Measurements from ENCODE around the gene HTR3E.
"Not testable (repeated sequence)": the region's sequence is repeated elsewhere in the genome, so short reads cannot be mapped to it uniquely, and the experiment has no call there.

HTR3E gene

DNA sequence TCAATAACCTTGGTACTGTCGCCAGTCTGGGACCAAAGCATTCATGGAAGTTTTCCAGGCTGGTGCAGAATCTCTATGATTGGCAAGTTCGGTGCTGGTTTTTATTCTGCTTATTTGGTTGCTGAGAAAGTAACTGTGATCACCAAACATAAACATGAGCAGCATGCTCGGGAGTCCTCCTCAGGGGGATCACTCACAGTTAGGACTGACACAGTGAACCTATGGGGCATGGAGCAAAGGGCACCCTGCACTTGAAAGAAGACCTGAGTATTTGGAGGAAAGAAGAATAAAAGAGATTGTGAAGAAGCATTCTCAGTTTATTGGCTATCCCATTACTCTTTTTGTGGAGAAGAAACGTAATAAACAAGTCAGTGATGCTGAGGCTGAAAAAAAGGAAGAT, 19.2 kb downstream of the HTR3E start:
- Histone ChIP-seq H3K36me3 (ENCODE audit: control insufficient read depth, low read length) (no peaks in the 10 kb centered on the region), H4K20me1 (ENCODE audit: control insufficient read depth, insufficient read depth, low read depth, low read length) (no peaks in the 10 kb centered on the region), H3K9me3 (ENCODE audit: control insufficient read depth, insufficient read depth, low read length) (no peaks in the 10 kb centered on the region), H3K4me3 (ENCODE audit: low read length) (no peak overlapping the region), H3K79me2 (ENCODE audit: control insufficient read depth, low read length) (no peaks in the 10 kb centered on the region), H3K27ac (ENCODE audit: low read depth, low read length) (no peak overlapping the region), H3K9me2 (replicated peaks; ENCODE audit: control insufficient read depth, low read length) (no peaks in the 10 kb centered on the region), H3F3A (ENCODE audit: control insufficient read depth, insufficient read depth) (no peaks in the 10 kb centered on the region), H3K4me1 (ENCODE audit: control insufficient read depth, low read length) (no peaks in the 10 kb centered on the region), H3K4me2 (ENCODE audit: low read length) (no peak overlapping the region), H3K27me3 (ENCODE audit: control insufficient read depth, low read length) (peaks cover 23% of the 10 kb centered on the region)
- no peak for TF ChIP-seq CTCF (IDR thresholded peaks at IDR 0.05; ENCODE audit: low read depth, low read length, poor library complexity, severe bottlenecking)
- no peak for TF ChIP-seq EZH2phosphoT487 (IDR thresholded peaks at IDR 0.05; ENCODE audit: borderline replicate concordance, low read length)

DNA sequence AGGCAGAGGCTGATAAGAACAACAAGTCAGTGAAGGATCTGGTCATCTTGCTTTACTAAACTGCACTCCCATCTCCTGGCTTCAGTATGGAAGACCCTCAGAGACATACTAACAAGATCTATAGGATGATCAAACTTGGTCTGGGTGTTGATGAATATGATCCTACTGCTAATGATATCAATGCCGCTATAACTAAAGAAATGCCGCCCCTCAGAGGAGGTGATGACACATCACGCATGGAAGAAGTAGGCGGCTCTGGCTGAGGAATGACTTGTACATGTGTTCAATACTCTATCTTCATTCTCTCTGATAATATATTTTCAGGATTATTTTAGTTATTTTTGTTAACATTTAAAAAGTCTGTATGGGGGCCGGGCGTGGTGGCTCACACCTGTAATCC, 20.8 kb downstream of the HTR3E start:
- H3K9me2 ChIP-seq (replicated peaks; ENCODE audit: control insufficient read depth, low read length) = no peaks in the 10 kb centered on the region
- no peaks in the 10 kb centered on the region for H4K20me1 ChIP-seq (ENCODE audit: control insufficient read depth, insufficient read depth, low read depth, low read length)
- no peaks in the 10 kb centered on the region for H3F3A ChIP-seq (ENCODE audit: control insufficient read depth, insufficient read depth)
- H3K27ac ChIP-seq (ENCODE audit: low read depth, low read length) = no peak overlapping the region
- TF ChIP-seq EZH2phosphoT487 (IDR thresholded peaks at IDR 0.05; ENCODE audit: borderline replicate concordance, low read length) (no peak), CTCF (IDR thresholded peaks at IDR 0.05; ENCODE audit: low read depth, low read length, poor library complexity, severe bottlenecking) (no peak)
- no peaks in the 10 kb centered on the region for H3K79me2 ChIP-seq (ENCODE audit: control insufficient read depth, low read length)
- no peaks in the 10 kb centered on the region for H3K36me3 ChIP-seq (ENCODE audit: control insufficient read depth, low read length)
- no peak overlapping the region for H3K4me2 ChIP-seq (ENCODE audit: low read length)
- H3K27me3 ChIP-seq (ENCODE audit: control insufficient read depth, low read length) = peaks cover 23% of the 10 kb centered on the region
- no peak overlapping the region for H3K4me3 ChIP-seq (ENCODE audit: low read length)
- no peaks in the 10 kb centered on the region for H3K9me3 ChIP-seq (ENCODE audit: control insufficient read depth, insufficient read depth, low read length)
- H3K4me1 ChIP-seq (ENCODE audit: control insufficient read depth, low read length) = no peaks in the 10 kb centered on the region

DNA sequence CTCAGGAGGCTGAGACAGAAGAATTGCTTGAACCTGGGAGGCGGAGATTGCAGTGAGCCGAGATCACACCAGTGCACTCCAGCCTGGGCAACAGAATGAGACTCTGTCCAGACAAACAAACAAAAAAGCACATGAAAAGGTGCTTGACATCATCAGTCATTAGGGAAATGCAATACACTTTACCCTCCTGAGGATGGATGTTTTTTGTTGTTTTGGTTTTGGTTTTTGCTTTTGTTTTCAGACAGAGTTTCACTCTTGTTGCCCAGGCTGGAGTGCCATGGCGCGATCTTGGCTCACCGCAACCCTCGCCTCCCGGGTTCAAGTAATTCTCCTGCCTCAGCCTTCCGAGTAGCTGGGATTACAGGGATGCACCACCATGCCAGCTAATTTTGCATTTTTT, 24.2 kb downstream of the HTR3E start:
- not testable (repeated sequence) for H3F3A ChIP-seq (ENCODE audit: control insufficient read depth, insufficient read depth); H3K9me2 ChIP-seq (replicated peaks; ENCODE audit: control insufficient read depth, low read length); H3K4me2 ChIP-seq (ENCODE audit: low read length); H3K36me3 ChIP-seq (ENCODE audit: control insufficient read depth, low read length); H3K27me3 ChIP-seq (ENCODE audit: control insufficient read depth, low read length); H4K20me1 ChIP-seq (ENCODE audit: control insufficient read depth, insufficient read depth, low read depth, low read length); H3K27ac ChIP-seq (ENCODE audit: low read depth, low read length); H3K79me2 ChIP-seq (ENCODE audit: control insufficient read depth, low read length); H3K4me1 ChIP-seq (ENCODE audit: control insufficient read depth, low read length); H3K4me3 ChIP-seq (ENCODE audit: low read length); H3K9me3 ChIP-seq (ENCODE audit: control insufficient read depth, insufficient read depth, low read length)

DNA sequence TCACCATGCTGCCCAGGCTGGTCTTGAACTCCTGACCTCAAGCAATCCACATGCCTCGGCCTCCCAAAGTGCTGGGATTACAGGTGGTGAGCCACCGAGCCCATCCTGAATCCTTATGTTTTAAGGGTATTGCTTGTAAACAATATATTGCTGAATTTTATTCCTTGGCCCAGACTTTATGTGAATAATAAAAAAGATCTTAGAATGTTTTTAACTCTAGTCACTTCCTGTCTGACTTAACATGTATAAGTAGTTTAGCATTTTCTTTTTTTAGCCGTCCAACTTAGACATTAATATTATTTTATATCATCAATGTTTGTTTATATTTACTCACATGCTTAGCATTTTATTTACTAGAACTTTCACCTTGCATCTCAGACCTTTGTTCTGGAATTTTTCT, 29.1 kb downstream of the HTR3E start:
- Histone ChIP-seq H3K4me2 (ENCODE audit: low read length) (no peak overlapping the region), H3F3A (ENCODE audit: control insufficient read depth, insufficient read depth) (no peaks in the 10 kb centered on the region), H3K4me3 (ENCODE audit: low read length) (no peak overlapping the region), H3K27ac (ENCODE audit: low read depth, low read length) (no peak overlapping the region), H3K79me2 (ENCODE audit: control insufficient read depth, low read length) (no peaks in the 10 kb centered on the region), H3K9me3 (ENCODE audit: control insufficient read depth, insufficient read depth, low read length) (no peaks in the 10 kb centered on the region), H3K27me3 (ENCODE audit: control insufficient read depth, low read length) (no peaks in the 10 kb centered on the region), H3K36me3 (ENCODE audit: control insufficient read depth, low read length) (no peaks in the 10 kb centered on the region), H4K20me1 (ENCODE audit: control insufficient read depth, insufficient read depth, low read depth, low read length) (no peaks in the 10 kb centered on the region), H3K9me2 (replicated peaks; ENCODE audit: control insufficient read depth, low read length) (no peaks in the 10 kb centered on the region), H3K4me1 (ENCODE audit: control insufficient read depth, low read length) (no peaks in the 10 kb centered on the region)
- TF ChIP-seq EZH2phosphoT487 (IDR thresholded peaks at IDR 0.05; ENCODE audit: borderline replicate concordance, low read length) (no peak), CTCF (IDR thresholded peaks at IDR 0.05; ENCODE audit: low read depth, low read length, poor library complexity, severe bottlenecking) (no peak)

All from DOHH2 (cell line).